H4 (cell line): Measurements from ENCODE around the gene NCAPG2. TPM values are rescaled to one million over a fixed set of nuclear protein-coding genes. Genes with fewer than 3 reads are reported as not detected.
A peak's percentile ranks its signal among the peaks of the same experiment; 100 is the strongest.
"Not testable (repeated sequence)": the region's sequence is repeated elsewhere in the genome, so short reads cannot be mapped to it uniquely, and the experiment has no call there.

Experiments used
- DNase-seq: peaks from one replicate; pipeline ENCODE4 v3.0.0-alpha.2; 2015; ENCODE audit warnings: low spot score
- total RNA-seq: library from RNA; depleted of rRNA; stranded (reverse); fragments of >200 nt; shearing (Covaris generic); gene quantifications from 2 replicates; pipeline ENCODE4 v1.2.3, GENCODE V29; 2014

The NCAPG2 gene
- total RNA-seq, 1 experiment from 2014 or later: 29.3 TPM

- no peak for DNase-seq
Observed at GRCh38 chr7:158676171-158676840, 28.3 kb downstream of the NCAPG2 start.

DNA sequence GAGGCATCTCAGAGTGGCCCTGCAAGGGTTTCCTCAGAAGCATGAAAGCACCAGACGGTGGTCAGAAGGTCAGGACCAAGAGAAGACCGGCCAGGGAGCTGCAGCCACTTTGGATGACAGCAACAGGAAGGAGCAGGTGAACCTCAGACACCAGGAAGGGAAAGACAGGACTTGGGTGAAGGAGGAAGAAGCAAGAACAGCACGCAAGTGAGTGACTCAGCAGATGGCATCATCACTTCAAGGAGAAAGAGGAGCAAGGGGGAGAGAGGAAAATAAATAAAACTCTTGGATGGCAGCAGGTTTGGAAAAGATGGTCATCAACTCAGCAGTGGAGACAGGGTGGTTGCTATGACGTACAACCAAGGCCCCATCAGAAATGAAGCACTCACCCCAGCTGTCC lies 31.6 kb downstream of the NCAPG2 start:
- peak; percentile 19 for DNase-seq

- DNase-seq: not testable (repeated sequence)
Observed at GRCh38 chr7:158668086-158668485, 36.5 kb downstream of the NCAPG2 start.

GRCh38 chr7:158666966-158667678 lies 37.5 kb downstream of the NCAPG2 start:
- not testable (repeated sequence) for DNase-seq

DNA sequence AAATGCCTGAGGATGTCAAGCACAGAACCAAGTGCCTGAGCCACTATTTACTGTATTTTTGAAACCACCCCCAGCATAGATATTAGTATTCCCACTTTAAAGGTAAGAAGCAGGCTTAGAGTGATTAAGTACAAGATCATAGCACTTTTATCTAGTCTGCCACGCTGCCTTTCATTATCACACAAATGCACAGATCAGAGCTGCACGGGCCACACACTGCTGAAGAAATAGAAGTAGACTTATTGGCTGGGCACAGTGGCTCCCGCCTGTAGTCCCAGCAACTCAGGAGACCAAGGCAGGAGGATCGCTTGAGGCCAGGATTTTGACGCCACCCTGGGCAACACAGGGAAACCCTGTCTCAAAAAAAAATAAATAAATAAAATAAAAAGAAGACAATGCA lies 38.2 kb downstream of the NCAPG2 start:
- no peak for DNase-seq

GRCh38 chr7:158664406-158664805 lies 40.2 kb downstream of the NCAPG2 start:
- no peak for DNase-seq

- DNase-seq: no peak
Observed at GRCh38 chr7:158663428-158663741, 41.2 kb downstream of the NCAPG2 start.

DNA sequence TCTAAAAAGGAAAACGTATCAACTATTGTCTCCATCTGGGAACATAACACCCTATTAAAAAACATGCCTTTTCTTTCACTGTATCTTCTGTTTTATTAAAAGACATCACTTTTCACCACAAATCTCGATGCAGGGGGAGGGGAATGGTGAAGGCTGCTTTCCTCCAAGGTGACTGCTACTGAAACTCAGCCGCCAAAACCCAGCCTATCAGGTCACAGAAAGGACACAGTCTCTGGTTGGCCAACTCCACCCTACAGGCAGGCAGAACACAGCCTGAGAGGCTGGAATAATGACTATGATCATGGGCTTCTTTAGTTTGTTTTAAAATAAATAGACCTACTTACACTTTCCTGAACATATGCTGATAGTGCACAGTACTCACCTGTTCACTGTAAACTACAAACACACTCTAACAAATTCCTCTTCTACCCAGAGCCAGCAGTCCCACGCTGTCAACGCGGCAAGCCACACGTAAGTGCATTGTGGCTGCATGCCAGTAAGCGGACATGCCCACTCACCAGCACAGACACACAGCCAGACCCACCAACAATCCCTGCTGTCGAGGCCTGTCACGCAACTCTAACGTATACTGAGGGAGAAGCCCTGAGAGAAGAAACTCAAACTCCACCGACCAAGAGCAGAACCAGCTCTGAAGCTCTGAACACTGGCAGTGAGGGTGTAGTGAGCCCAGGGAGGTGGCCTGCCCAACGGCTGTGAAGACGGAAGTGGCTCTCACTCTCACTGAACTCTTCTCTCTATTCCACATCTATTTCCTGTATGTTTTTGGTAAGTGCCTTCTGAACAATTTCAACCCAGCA lies 41.8 kb downstream of the NCAPG2 start:
- no peak for DNase-seq

DNA sequence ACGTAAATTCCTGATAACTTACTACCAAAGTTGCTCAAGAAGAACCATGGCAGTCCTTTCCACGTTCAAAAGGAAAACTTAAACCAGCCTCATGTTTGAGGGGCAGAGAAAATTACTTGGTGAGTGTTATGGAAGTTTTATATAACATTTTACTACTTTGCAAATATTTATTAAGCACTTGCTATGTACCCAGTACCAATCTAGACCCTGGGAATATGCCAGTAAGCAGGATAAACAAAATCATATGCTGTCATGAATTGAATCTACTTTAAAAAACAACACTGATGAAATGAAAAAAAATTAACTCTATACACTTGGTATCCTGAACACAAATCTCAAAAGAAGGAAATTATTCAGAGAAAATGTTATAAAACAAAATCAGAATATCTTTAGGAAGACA lies 46.1 kb downstream of the NCAPG2 start:
- no peak for DNase-seq

DNA sequence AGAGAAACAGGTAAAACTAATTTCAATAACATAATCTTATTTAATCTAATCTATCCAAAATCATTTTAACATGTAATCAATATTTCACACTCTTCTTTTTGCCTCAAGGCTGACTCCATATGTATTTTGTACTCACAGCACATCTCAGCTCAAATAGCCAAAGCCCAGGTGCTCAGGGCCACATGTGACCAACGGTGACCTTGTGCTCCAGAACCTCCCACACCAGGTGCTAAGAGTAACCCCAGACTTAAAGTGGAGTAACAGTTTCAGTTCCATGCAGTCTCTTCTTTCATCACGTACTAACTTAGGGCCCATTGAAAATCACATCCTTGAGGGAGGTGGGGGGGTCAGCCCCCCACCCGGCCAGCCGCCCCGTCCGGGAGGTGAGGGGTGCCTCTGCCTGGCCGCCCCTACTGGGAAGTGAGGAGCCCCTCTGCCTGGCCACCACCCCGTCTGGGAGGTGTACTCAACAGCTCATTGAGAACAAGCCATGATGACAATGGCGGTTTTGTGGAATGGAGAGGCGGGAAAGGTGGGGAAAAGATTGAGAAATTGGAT lies 47.3 kb downstream of the NCAPG2 start:
- no peak for DNase-seq

DNA sequence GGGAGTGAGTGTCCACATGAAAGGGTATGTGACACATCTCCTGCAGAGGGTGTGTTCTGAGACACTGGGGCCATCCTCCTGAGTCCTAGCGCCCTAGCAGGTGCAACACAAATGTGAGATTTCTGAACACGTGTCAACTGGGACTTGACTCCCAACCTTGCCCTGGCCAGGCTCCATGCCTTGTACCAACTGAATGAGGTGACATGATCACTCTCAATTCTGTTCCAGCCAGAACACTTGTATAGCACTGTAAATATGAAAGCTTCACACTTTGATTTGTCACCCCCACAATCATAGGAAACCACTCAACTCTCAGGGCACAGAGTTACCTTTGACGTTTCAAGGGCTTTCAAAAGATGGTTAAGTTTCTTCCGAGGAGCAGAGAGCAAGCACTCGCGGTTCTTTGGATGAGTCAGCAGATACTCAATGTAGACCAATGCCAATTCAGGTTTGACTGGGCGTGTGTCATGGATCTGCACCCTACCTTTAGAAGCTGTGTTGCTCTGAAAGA lies 48.6 kb downstream of the NCAPG2 start:
- no peak for DNase-seq

GRCh38 chr7:158655507-158655906 lies 49.1 kb downstream of the NCAPG2 start:
- DNase-seq: no peak

DNA sequence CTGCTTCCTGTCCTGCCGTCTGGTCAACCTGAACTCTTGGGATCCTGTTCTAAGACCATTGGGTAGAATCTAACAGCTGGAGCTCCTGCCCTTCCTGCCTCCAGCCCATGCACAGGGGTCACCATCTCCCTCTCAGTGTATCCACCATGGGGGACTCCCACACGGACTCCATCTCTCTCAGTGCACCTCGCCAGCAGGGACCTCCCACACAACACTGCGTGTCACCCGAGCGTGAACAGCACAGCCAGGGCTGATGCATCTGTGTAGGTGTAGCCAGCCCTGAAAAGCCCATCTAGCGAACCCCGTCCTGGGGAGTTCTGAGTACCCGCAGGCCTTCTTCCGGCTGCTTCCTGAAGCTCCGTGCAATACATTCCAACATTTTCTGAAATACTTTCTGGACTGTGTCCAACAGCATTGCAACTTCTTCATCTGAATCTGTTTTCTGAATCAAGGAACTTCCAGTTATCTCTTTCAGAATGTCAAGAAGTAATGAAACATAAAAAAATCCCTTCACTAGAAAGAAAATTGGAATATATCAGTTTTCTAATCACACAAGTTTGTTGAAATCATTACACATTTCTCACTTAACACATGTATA lies 52.5 kb downstream of the NCAPG2 start:
- no peak for DNase-seq

- no peak for DNase-seq
Observed at GRCh38 chr7:158650821-158651225, 53.8 kb downstream of the NCAPG2 start.

- DNase-seq: peak; percentile 65
Observed at GRCh38 chr7:158649279-158649678, 55.3 kb downstream of the NCAPG2 start.

DNA sequence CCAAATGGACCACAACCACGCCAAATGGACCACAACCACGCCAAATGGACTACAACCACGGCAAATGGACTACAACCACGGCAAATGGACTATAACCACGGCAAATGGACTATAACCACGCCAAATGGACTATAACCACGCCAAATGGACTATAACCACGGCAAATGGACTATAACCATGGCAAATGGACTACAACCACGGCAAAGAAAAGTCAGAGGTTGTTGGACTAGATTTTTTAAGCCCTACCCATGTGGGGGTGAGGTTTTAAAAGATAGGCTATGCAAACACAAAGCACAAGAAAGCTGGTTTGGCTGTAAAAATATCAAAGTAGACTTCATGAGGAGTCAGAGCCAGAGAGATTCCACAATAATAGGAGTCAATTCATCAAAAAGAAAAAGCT lies 55.8 kb downstream of the NCAPG2 start:
- no peak for DNase-seq

DNA sequence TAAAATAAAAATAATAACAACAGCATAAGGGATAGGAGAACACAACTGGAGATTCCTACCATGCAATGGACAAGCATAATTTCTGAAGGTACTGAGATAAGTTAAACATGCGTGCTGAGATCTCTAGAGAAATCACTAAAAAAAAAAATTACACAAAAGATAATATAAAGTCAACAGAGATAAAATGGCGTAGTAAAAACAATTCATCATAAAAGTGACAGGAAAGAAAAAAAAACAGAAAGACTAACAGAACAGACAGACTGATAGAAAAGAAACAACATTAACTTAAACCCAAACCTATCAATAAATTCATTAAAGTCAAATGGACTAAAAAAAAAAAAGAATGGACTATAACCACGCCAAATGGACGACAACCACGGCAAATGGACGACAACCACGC lies 56.4 kb downstream of the NCAPG2 start:
- DNase-seq: no peak

GRCh38 chr7:158647475-158647792 lies 57.2 kb downstream of the NCAPG2 start:
- no peak for DNase-seq

GRCh38 chr7:158646766-158647474 lies 57.7 kb downstream of the NCAPG2 start:
- no peak for DNase-seq

DNA sequence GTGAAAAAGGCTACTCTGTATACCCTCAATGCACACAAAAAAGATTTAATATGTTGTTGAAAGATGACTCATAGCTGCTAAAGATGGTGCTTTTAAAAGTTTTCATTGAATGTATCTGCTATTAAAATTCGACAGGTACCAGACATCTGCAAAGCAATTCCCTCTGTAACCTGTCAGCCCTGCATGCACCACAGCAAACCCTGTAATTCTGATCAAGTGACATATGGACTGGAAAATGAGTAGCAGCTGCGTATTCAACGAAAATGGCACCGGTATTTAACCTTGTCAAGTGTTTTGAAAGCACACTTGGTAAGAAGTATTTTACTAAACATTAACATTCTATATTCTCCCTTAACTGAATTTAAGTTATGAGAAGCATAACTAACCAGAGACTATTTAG lies 58.8 kb downstream of the NCAPG2 start:
- no peak for DNase-seq

- DNase-seq: no peak
Observed at GRCh38 chr7:158642149-158642548, 62.5 kb downstream of the NCAPG2 start.
